Panc1 (cell line): ENCODE data around the gene MTREX. TPM values are rescaled to one million over a fixed set of nuclear protein-coding genes. Genes with fewer than 3 reads are reported as not detected.

ENCODE experiments used
- ATAC-seq: fragments of 200-7000 bp; cut with Tn5 transposase; 2 replicates; pipeline ENCODE4 v1.9.1; 2020; ENCODE audit warnings: mild to moderate bottlenecking, moderate library complexity
- BruUV-seq: library from RNA; stranded (reverse); fragments of 400-500 nt; replicated peaks from 2 replicates; lab custom pipeline; 2021; lab: Mats Ljungman, UMichigan
- CTCF ChIA-PET: fragments of 300-600 bp; sonication (Branson Sonifier 250); formaldehyde crosslinking; loops from one replicate; lab custom pipeline; 2022; ENCODE audit warnings: antibody characterized with exemption; lab: Charles Lee
- POLR2A ChIA-PET: fragments of 300-600 bp; sonication (Branson Sonifier 250); formaldehyde crosslinking; loops from one replicate; lab custom pipeline; 2022; ENCODE audit warnings: antibody characterized with exemption; lab: Charles Lee
- DNase-seq: peaks from one replicate; pipeline ENCODE4 v3.0.0-alpha.2; 2010; ENCODE audit warnings: low read depth, low spot score
- H3K27ac ChIP-seq: 2 replicates; pipeline ENCODE4 v1.5.1; 2011; ENCODE audit warnings: mild to moderate bottlenecking, low read length, inconsistent platforms
- H3K27me3 ChIP-seq: fragments of 200-500 bp; sonication (Bioruptor generic); 2 replicates; pipeline ENCODE4 v1.6.0; 2014; ENCODE audit warnings: low read length, inconsistent platforms; ENCODE audit not compliant: control insufficient read depth, insufficient read depth
- H3K36me3 ChIP-seq: fragments of 200-500 bp; sonication (Bioruptor generic); 2 replicates; pipeline ENCODE4 v1.5.1; 2014; ENCODE audit warnings: inconsistent platforms, mild to moderate bottlenecking, low read length, moderate library complexity; ENCODE audit not compliant: control insufficient read depth, insufficient read depth
- H3K4me1 ChIP-seq: 2 replicates; pipeline ENCODE4 v1.5.1; 2011; ENCODE audit warnings: inconsistent platforms, mild to moderate bottlenecking, low read length, moderate library complexity; ENCODE audit not compliant: control insufficient read depth, insufficient read depth
- H3K4me3 ChIP-seq, 2 experiments: 2 replicates each; pipeline ENCODE4 v1.5.1; 2011 to 2012; ENCODE audit warnings: low read depth in 2 of 2, low read length in 2 of 2, mild to moderate bottlenecking in 2 of 2, inconsistent platforms in 1 of 2, moderate library complexity in 1 of 2
- H3K9me3 ChIP-seq: fragments of 200-500 bp; sonication (Bioruptor generic); 2 replicates; pipeline ENCODE4 v1.5.1; 2014; ENCODE audit warnings: low read depth, mild to moderate bottlenecking, inconsistent platforms, low read length, moderate library complexity; ENCODE audit not compliant: control insufficient read depth, insufficient read depth
- CTCF ChIP-seq: fragments of 450-650 bp; IDR thresholded peaks from 2 replicates; pipeline ENCODE4 v1.5.1; 2017; ENCODE audit warnings: mild to moderate bottlenecking
- POLR2AphosphoS5 ChIP-seq: IDR thresholded peaks from 2 replicates; pipeline ENCODE4 v1.6.1; 2012; ENCODE audit warnings: mild to moderate bottlenecking, low read depth, low read length, moderate library complexity
- REST ChIP-seq, 2 experiments: IDR thresholded peaks; 2 replicates each; pipeline ENCODE4 v1.6.1; 2011 to 2012; ENCODE audit warnings: low read depth in 2 of 2, control low read depth in 1 of 2, low read length in 1 of 2, mild to moderate bottlenecking in 1 of 2, moderate library complexity in 1 of 2; ENCODE audit not compliant: insufficient read depth in 1 of 2
- SIN3A ChIP-seq: IDR thresholded peaks from 2 replicates; pipeline ENCODE4 v1.6.1; 2012; ENCODE audit warnings: low read depth, mild to moderate bottlenecking, low read length, moderate library complexity, borderline replicate concordance; ENCODE audit not compliant: insufficient read depth
- TCF7L2 ChIP-seq: IDR thresholded peaks from 2 replicates; pipeline ENCODE4 v1.6.1; 2011; ENCODE audit warnings: mild to moderate bottlenecking, low read depth, low read length, inconsistent platforms
- in situ Hi-C: cut with HindIII; loops from 2 replicates; pipeline ENCODE4 v1.10.0; 2016; ENCODE audit warnings: low sequenced_read_pairs, low pct_unique_long_range_greater_than_20kb
- intact Hi-C: fragments of 100-400 bp; cut with micrococcal nuclease; formaldehyde crosslinking; loops from one replicate; pipeline ENCODE4 v1.10.0; 2022; ENCODE audit not compliant: unreplicated experiment
- total RNA-seq: library from RNA; stranded (reverse); gene quantifications from one replicate; pipeline ENCODE4 v1.2.1, GENCODE V29; 2021; ENCODE audit not compliant: unreplicated experiment

Gene MTREX
- total RNA-seq, 1 experiment from 2014 or later: 97.0 TPM

GRCh38 chr5:55324815-55325418, 17.1 kb downstream of the MTREX start:
- H3K36me3 ChIP-seq: no peaks in the 10 kb centered on the region; the same call in 1 of the 2 replicates
- H3K9me3 ChIP-seq: no peaks in the 10 kb centered on the region
- no peaks in the 10 kb centered on the region for H3K4me1 ChIP-seq
- ChIA-PET POLR2A (no interaction called here), CTCF (interaction anchor here (0.6 to 0.8 kb wide), 3 partner anchors 11 to 367 kb away, joined by 3 to 8 read pairs (median 3); no protein-coding TSS in a partner anchor)
- H3K27me3 ChIP-seq: no peaks in the 10 kb centered on the region
- no peak overlapping the region for H3K27ac ChIP-seq
- no TSS peak for BruUV-seq
- DNase-seq (no peak), ATAC-seq (peak; percentile 80)
- TF ChIP-seq CTCF (peak; percentile 70; the same call in 1 of the 2 replicates), REST (IDR thresholded peaks at IDR 0.05; ENCODE audit: insufficient read depth in 1 of 2, low read depth in 2 of 2, low read length in 1 of 2) (no peak)
- no peak overlapping the region for H3K4me3 ChIP-seq
- in situ Hi-C loops (no loop called here), intact Hi-C loops (no loop called here)

- ChIA-PET CTCF (no interaction called here), POLR2A (no interaction called here)
- Histone ChIP-seq H3K27ac (no peak overlapping the region), H3K4me3 (no peak overlapping the region), H3K36me3 (no peaks in the 10 kb centered on the region; the same call in 1 of the 2 replicates), H3K27me3 (no peaks in the 10 kb centered on the region), H3K4me1 (no peaks in the 10 kb centered on the region), H3K9me3 (no peaks in the 10 kb centered on the region)
- intact Hi-C loops (no loop called here), in situ Hi-C loops (no loop called here)
- ATAC-seq (no peak), DNase-seq (no peak)
- no peak for TF ChIP-seq REST (IDR thresholded peaks at IDR 0.05; ENCODE audit: insufficient read depth in 1 of 2, low read depth in 2 of 2, low read length in 1 of 2)
- TF ChIP-seq POLR2AphosphoS5: no peak
- TF ChIP-seq CTCF: no peak
- TF ChIP-seq SIN3A: no peak
- no peak for TF ChIP-seq TCF7L2
- no TSS peak for BruUV-seq
Observed at GRCh38 chr5:55325621-55326020, 17.8 kb downstream of the MTREX start.
